ENCODE measurements around the gene ULK1. TPM values are rescaled to one million over a fixed set of nuclear protein-coding genes. Genes with fewer than 3 reads are reported as not detected.

ULK1 gene
- total RNA-seq, 1 donor = 9.1 TPM

GRCh38 chr12:131862084-131862441, 32.4 kb upstream of the ULK1 start:
- TF ChIP-seq CTCF (IDR thresholded peaks at IDR 0.05; ENCODE audit: insufficient read depth, low read length) = no peak
- DNase-seq (ENCODE audit: low read depth) = no peak

GRCh38 chr12:131862600-131862993, 31.8 kb upstream of the ULK1 start:
- TF ChIP-seq CTCF (IDR thresholded peaks at IDR 0.05; ENCODE audit: insufficient read depth, low read length) = no peak
- no peak overlapping the region for H3K4me3 ChIP-seq (ENCODE audit: low read depth, low read length)
- DNase-seq (ENCODE audit: low read depth) = no peak

More at GRCh38 chr12:131862084-131862441, 32.4 kb upstream of the ULK1 start:
- H3K4me3 ChIP-seq (ENCODE audit: low read depth, low read length) = no peak overlapping the region

GRCh38 chr12:131862994-131863710, 31.3 kb upstream of the ULK1 start:
- H3K4me3 ChIP-seq (ENCODE audit: low read depth, low read length) = no peak overlapping the region
- no peak for DNase-seq (ENCODE audit: low read depth)
- TF ChIP-seq CTCF (IDR thresholded peaks at IDR 0.05; ENCODE audit: insufficient read depth, low read length) = no peak

GRCh38 chr12:131863711-131864396, 30.6 kb upstream of the ULK1 start:
- no peak for DNase-seq (ENCODE audit: low read depth)
- no peak overlapping the region for H3K4me3 ChIP-seq (ENCODE audit: low read depth, low read length)
- TF ChIP-seq CTCF (IDR thresholded peaks at IDR 0.05; ENCODE audit: insufficient read depth, low read length) = no peak

GRCh38 chr12:131864469-131864868, 30.0 kb upstream of the ULK1 start:
- H3K4me3 ChIP-seq (ENCODE audit: low read depth, low read length) = no peak overlapping the region
- no peak for DNase-seq (ENCODE audit: low read depth)
- TF ChIP-seq CTCF (IDR thresholded peaks at IDR 0.05; ENCODE audit: insufficient read depth, low read length) = no peak

- no peak for DNase-seq (ENCODE audit: low read depth)
- no peak for TF ChIP-seq CTCF (IDR thresholded peaks at IDR 0.05; ENCODE audit: insufficient read depth, low read length)
- H3K4me3 ChIP-seq (ENCODE audit: low read depth, low read length) = no peak overlapping the region
These were observed 29.1 kb upstream of the ULK1 start for GRCh38 chr12:131865180-131865875.

Measured in fibroblast of the aortic adventitia (primary cell).